ENCODE data around the gene PDE8A. TPM values are rescaled to one million over a fixed set of nuclear protein-coding genes. Genes with fewer than 3 reads are reported as not detected.
"Not testable (repeated sequence)": the region's sequence is repeated elsewhere in the genome, so short reads cannot be mapped to it uniquely, and the experiment has no call there.

The PDE8A gene
- total RNA-seq, 1 donor from 2014 or later: 43.4 TPM

- Mint-ChIP-seq H3K36me3 (ENCODE audit: low read depth, unreplicated experiment) (peaks cover 24% of the 10 kb centered on the region), H3K4me1 (ENCODE audit: unreplicated experiment) (no peaks in the 10 kb centered on the region), H3K9me3 (ENCODE audit: unreplicated experiment) (peaks cover 8% of the 10 kb centered on the region), H3K27me3 (ENCODE audit: unreplicated experiment) (no peaks in the 10 kb centered on the region), H3K27ac (ENCODE audit: unreplicated experiment) (no peak overlapping the region), H3K4me3 (ENCODE audit: unreplicated experiment) (no peak overlapping the region)
- peak; percentile 38 for DNase-seq (ENCODE audit: low spot score)
- TF ChIP-seq CTCF (IDR thresholded peaks at IDR 0.05; ENCODE audit: unreplicated experiment): peak; percentile 83
Measured at GRCh38 chr15:85168642-85169173, 187.1 kb downstream of the PDE8A start.

GRCh38 chr15:85171736-85172135 lies 190.1 kb downstream of the PDE8A start:
- TF ChIP-seq CTCF (IDR thresholded peaks at IDR 0.05; ENCODE audit: unreplicated experiment): no peak
- Mint-ChIP-seq H3K4me3 (ENCODE audit: unreplicated experiment) (no peak overlapping the region), H3K9me3 (ENCODE audit: unreplicated experiment) (peaks cover 15% of the 10 kb centered on the region), H3K27ac (ENCODE audit: unreplicated experiment) (no peak overlapping the region), H3K27me3 (ENCODE audit: unreplicated experiment) (no peaks in the 10 kb centered on the region), H3K36me3 (ENCODE audit: low read depth, unreplicated experiment) (peaks cover 20% of the 10 kb centered on the region), H3K4me1 (ENCODE audit: unreplicated experiment) (no peaks in the 10 kb centered on the region)
- no peak for DNase-seq (ENCODE audit: low spot score)

- no peak for DNase-seq (ENCODE audit: low spot score)
- Mint-ChIP-seq H3K27ac (ENCODE audit: unreplicated experiment) (no peak overlapping the region), H3K9me3 (ENCODE audit: unreplicated experiment) (peaks cover 15% of the 10 kb centered on the region), H3K4me1 (ENCODE audit: unreplicated experiment) (no peaks in the 10 kb centered on the region), H3K4me3 (ENCODE audit: unreplicated experiment) (no peak overlapping the region), H3K36me3 (ENCODE audit: low read depth, unreplicated experiment) (peaks cover 20% of the 10 kb centered on the region), H3K27me3 (ENCODE audit: unreplicated experiment) (peaks cover 2% of the 10 kb centered on the region)
- no peak for TF ChIP-seq CTCF (IDR thresholded peaks at IDR 0.05; ENCODE audit: unreplicated experiment)
Measured at GRCh38 chr15:85172846-85173490, 191.3 kb downstream of the PDE8A start.

GRCh38 chr15:85173630-85174029 lies 192.0 kb downstream of the PDE8A start:
- not testable (repeated sequence) for H3K4me3 Mint-ChIP-seq (ENCODE audit: unreplicated experiment); DNase-seq (ENCODE audit: low spot score); H3K4me1 Mint-ChIP-seq (ENCODE audit: unreplicated experiment); H3K27me3 Mint-ChIP-seq (ENCODE audit: unreplicated experiment); H3K27ac Mint-ChIP-seq (ENCODE audit: unreplicated experiment)
- H3K36me3 Mint-ChIP-seq (ENCODE audit: low read depth, unreplicated experiment): peaks cover 20% of the 10 kb centered on the region
- H3K9me3 Mint-ChIP-seq (ENCODE audit: unreplicated experiment): peaks cover 15% of the 10 kb centered on the region

- Mint-ChIP-seq H3K27ac (ENCODE audit: unreplicated experiment) (no peak overlapping the region), H3K9me3 (ENCODE audit: unreplicated experiment) (peaks cover 15% of the 10 kb centered on the region), H3K36me3 (ENCODE audit: low read depth, unreplicated experiment) (peaks cover 20% of the 10 kb centered on the region), H3K27me3 (ENCODE audit: unreplicated experiment) (peaks cover 2% of the 10 kb centered on the region), H3K4me3 (ENCODE audit: unreplicated experiment) (no peak overlapping the region), H3K4me1 (ENCODE audit: unreplicated experiment) (no peaks in the 10 kb centered on the region)
- DNase-seq (ENCODE audit: low spot score): no peak
- no peak for TF ChIP-seq CTCF (IDR thresholded peaks at IDR 0.05; ENCODE audit: unreplicated experiment)
Measured at GRCh38 chr15:85174521-85174920, 192.9 kb downstream of the PDE8A start.

- not testable (repeated sequence) for DNase-seq (ENCODE audit: low spot score); H3K4me3 Mint-ChIP-seq (ENCODE audit: unreplicated experiment)
Measured at GRCh38 chr15:85177042-85177515, 195.4 kb downstream of the PDE8A start.

More at GRCh38 chr15:85177042-85177515, 195.4 kb downstream of the PDE8A start:
- H3K27me3 Mint-ChIP-seq (ENCODE audit: unreplicated experiment); H3K36me3 Mint-ChIP-seq (ENCODE audit: low read depth, unreplicated experiment); H3K27ac Mint-ChIP-seq (ENCODE audit: unreplicated experiment); H3K4me1 Mint-ChIP-seq (ENCODE audit: unreplicated experiment); H3K9me3 Mint-ChIP-seq (ENCODE audit: unreplicated experiment): not testable (repeated sequence)

Measured in endothelial cell (in vitro differentiated cells).